Vagina (tissue), 2 donors: ENCODE results near the gene MYO9A. TPM values are rescaled to one million over a fixed set of nuclear protein-coding genes. Genes with fewer than 3 reads are reported as not detected.

Experiments used
- DNase-seq, 2 donors: peaks; one replicate each; pipeline ENCODE4 v3.0.0-alpha.2; 2017; ENCODE audit errors: extremely low spot score in 2 of 2
- H3K27ac ChIP-seq: fragments of 200-600 bp; sonication (generic); one replicate; pipeline ENCODE4 v1.5.1; 2019
- H3K27me3 ChIP-seq: fragments of 200-600 bp; sonication (generic); one replicate; pipeline ENCODE4 v1.5.1; 2019
- H3K36me3 ChIP-seq, 2 donors: fragments of 200-600 bp; sonication (generic); one replicate each; pipeline ENCODE4 v1.5.1; 2017 to 2019
- H3K4me1 ChIP-seq: fragments of 200-600 bp; sonication (generic); one replicate; pipeline ENCODE4 v1.5.1; 2019
- H3K4me3 ChIP-seq, 2 donors: fragments of 200-600 bp; sonication (generic); 1 replicate in 1 of 2; 2 replicates in 1 of 2; pipeline ENCODE4 v1.5.1; 2016 to 2019
- H3K9me3 ChIP-seq: fragments of 200-600 bp; sonication (generic); one replicate; pipeline ENCODE4 v1.5.1; 2019
- POLR2A ChIP-seq, 2 donors: fragments of 450-650 bp; IDR thresholded peaks; one replicate each; pipeline ENCODE4 v1.6.1; 2017; ENCODE audit warnings: antibody characterized with exemption in 2 of 2, mild to moderate bottlenecking in 2 of 2, moderate library complexity in 2 of 2
- POLR2AphosphoS5 ChIP-seq, 2 donors: sonication (generic); formaldehyde crosslinking; IDR thresholded peaks; one replicate each; pipeline ENCODE4 v1.9.0; 2017; ENCODE audit warnings: antibody characterized with exemption in 2 of 2, mild to moderate bottlenecking in 2 of 2, low read depth in 1 of 2; ENCODE audit not compliant: insufficient read depth in 1 of 2
- intact Hi-C: fragments of 100-400 bp; cut with DNase I; formaldehyde crosslinking; loops from one replicate; pipeline ENCODE4 v1.15.1; 2023
- total RNA-seq: library from RNA; depleted of rRNA; stranded (reverse); fragments of >200 nt; gene quantifications from one replicate; pipeline ENCODE4 v1.2.3, GENCODE V29; 2016
- TF ChIP-seq, protein P1 (sequence below), 3 experiments: fragments of 450-650 bp in 2 of 3; fragments of 200-600 bp in 1 of 3; sonication (generic) in 1 of 3; IDR thresholded peaks; one replicate each; pipeline ENCODE4 v1.5.1; 2017 to 2019; ENCODE audit warnings: antibody characterized with exemption in 3 of 3, mild to moderate bottlenecking in 2 of 3, moderate library complexity in 2 of 3

MYO9A gene
- total RNA-seq, 1 donor from 2014 or later = 50.3 TPM

DNA sequence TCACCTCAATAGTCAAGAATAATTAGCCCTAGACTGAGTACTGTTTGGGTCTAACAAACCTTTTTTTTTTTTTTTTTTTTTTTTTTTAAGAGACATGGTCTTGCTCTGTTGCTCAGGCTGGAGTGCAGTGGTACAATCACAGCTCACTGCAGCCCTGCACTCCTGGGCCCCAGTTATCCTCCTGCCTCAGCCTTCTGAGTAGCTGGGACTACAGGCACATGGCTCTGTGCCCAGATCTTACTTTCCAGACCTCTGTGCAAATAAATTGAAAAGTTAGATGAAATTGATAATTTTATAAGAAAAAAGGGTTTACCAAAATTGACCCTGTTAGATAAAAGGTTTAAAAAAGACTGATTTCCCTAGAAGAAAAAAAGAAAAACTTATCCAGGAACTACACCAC, 228.6 kb downstream of the MYO9A start:
- no peak for DNase-seq
- TF ChIP-seq, protein P1, sequence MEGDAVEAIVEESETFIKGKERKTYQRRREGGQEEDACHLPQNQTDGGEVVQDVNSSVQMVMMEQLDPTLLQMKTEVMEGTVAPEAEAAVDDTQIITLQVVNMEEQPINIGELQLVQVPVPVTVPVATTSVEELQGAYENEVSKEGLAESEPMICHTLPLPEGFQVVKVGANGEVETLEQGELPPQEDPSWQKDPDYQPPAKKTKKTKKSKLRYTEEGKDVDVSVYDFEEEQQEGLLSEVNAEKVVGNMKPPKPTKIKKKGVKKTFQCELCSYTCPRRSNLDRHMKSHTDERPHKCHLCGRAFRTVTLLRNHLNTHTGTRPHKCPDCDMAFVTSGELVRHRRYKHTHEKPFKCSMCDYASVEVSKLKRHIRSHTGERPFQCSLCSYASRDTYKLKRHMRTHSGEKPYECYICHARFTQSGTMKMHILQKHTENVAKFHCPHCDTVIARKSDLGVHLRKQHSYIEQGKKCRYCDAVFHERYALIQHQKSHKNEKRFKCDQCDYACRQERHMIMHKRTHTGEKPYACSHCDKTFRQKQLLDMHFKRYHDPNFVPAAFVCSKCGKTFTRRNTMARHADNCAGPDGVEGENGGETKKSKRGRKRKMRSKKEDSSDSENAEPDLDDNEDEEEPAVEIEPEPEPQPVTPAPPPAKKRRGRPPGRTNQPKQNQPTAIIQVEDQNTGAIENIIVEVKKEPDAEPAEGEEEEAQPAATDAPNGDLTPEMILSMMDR (IDR thresholded peaks at IDR 0.05) = no peak
- TF ChIP-seq POLR2AphosphoS5 (IDR thresholded peaks at IDR 0.05; ENCODE audit: insufficient read depth in 1 of 2, low read depth in 1 of 2) = no peak
- TF ChIP-seq POLR2A (IDR thresholded peaks at IDR 0.05) = no peak

DNA sequence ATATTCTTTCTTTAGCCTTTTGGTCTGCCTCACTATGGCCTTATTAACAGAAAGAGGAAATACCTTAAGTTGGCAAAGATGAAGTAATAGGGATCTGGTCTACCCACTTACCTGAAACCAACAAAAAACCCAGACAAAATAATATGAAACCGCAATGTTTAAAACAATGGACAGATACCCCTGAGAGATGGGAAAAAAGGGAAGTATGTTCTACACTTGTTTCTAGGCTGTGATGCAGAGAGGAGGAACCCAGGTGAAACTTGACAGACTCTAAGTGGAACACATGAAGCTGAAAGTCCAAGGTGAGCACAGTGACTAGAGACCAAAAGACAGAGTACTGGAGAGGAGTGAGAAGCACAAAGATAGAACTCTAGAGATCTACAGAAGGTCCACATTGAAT, 229.2 kb downstream of the MYO9A start:
- no peaks in the 10 kb centered on the region for H3K4me1 ChIP-seq
- no peak for TF ChIP-seq POLR2A (IDR thresholded peaks at IDR 0.05)
- TF ChIP-seq, protein P1 (IDR thresholded peaks at IDR 0.05) = no peak
- no peak overlapping the region for H3K27ac ChIP-seq
- intact Hi-C loops = no loop called here
- H3K27me3 ChIP-seq = no peaks in the 10 kb centered on the region
- no peaks in the 10 kb centered on the region for H3K9me3 ChIP-seq
- H3K4me3 ChIP-seq = no peak overlapping the region
- H3K36me3 ChIP-seq = peaks cover 0 to 45% of the 10 kb centered on the region in 2 donors
- no peak for DNase-seq

More for the DNA sequence above, 228.6 kb downstream of the MYO9A start:
- intact Hi-C loops = no loop called here
- Histone ChIP-seq H3K36me3 (peaks cover 0 to 41% of the 10 kb centered on the region in 2 donors), H3K27me3 (no peaks in the 10 kb centered on the region), H3K9me3 (no peaks in the 10 kb centered on the region), H3K4me3 (no peak overlapping the region), H3K4me1 (no peaks in the 10 kb centered on the region), H3K27ac (no peak overlapping the region)

DNA sequence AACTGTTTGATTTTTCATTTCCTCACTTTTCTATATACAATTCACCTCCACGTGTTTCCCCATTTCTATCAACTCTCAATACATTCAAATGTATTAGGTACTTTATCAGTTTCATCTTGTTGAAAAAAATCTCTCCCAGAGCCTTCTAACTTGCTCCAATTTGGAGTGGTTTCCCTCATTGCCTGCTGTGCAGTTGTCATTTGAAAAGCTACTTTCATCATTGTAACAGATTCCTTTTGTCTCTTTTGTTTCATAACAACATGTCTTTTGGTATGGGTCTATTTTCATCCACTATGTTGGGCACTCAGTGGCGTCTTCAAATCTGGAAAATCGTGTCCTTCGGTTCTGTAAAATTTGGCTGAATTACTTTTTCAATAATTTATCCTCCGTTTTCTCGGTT, 232.6 kb downstream of the MYO9A start:
- intact Hi-C loops = no loop called here
- no peak overlapping the region for H3K4me3 ChIP-seq
- no peak for DNase-seq
- TF ChIP-seq POLR2AphosphoS5 (IDR thresholded peaks at IDR 0.05; ENCODE audit: insufficient read depth in 1 of 2, low read depth in 1 of 2) = no peak
- no peak for TF ChIP-seq POLR2A (IDR thresholded peaks at IDR 0.05)
- TF ChIP-seq, protein P1 (IDR thresholded peaks at IDR 0.05) = no peak
- no peaks in the 10 kb centered on the region for H3K9me3 ChIP-seq
- no peak overlapping the region for H3K27ac ChIP-seq
- no peaks in the 10 kb centered on the region for H3K4me1 ChIP-seq
- H3K27me3 ChIP-seq = no peaks in the 10 kb centered on the region
- peaks cover 0 to 53% of the 10 kb centered on the region in 2 donors for H3K36me3 ChIP-seq

DNA sequence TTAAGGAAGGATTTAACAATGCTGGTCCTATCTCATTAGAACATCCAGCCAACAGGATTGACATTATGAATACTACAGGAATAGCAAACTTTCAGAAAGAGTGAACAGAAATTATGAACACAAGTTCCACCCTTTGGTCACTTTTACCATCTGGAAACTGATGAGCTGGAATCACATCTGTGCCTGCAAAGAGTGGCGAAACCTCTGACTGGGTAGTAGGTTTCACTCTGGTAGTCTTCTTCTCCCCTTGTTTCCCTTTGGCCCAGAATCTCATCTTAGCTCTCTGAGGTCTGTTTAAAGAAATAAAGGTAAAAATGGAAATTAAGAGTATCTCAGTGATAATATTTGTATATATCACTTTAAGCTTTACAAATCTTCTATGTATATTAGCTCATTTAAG, 234.5 kb downstream of the MYO9A start:
- H3K27ac ChIP-seq = no peak overlapping the region
- no peak overlapping the region for H3K4me3 ChIP-seq
- TF ChIP-seq POLR2A (IDR thresholded peaks at IDR 0.05) = no peak
- no peak for TF ChIP-seq POLR2AphosphoS5 (IDR thresholded peaks at IDR 0.05; ENCODE audit: insufficient read depth in 1 of 2, low read depth in 1 of 2)
- TF ChIP-seq, protein P1 (IDR thresholded peaks at IDR 0.05) = no peak
- intact Hi-C loops = no loop called here
- no peaks in the 10 kb centered on the region for H3K4me1 ChIP-seq
- H3K9me3 ChIP-seq = no peaks in the 10 kb centered on the region
- no peaks in the 10 kb centered on the region for H3K27me3 ChIP-seq
- H3K36me3 ChIP-seq = peaks cover 0 to 71% of the 10 kb centered on the region in 2 donors
- no peak for DNase-seq

DNA sequence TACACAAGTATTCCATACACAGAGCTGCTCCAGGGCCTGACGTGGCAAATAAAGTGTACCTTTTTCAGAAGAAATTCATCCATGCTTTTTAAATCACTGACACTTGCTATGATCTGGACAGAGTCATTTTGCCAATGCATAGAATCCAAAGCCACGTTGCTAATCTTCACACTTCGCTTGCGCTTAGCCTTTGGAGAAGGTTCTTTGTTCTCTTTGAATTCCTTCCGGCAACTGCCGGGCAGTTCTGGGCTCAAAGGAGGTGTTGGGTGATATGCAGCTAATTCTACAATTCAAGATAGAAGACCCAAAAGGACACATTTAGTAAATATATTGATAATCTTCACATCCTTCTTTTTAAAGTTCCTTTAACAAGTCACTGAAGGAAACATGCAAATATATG, 237.7 kb downstream of the MYO9A start:
- H3K4me1 ChIP-seq = no peaks in the 10 kb centered on the region
- peaks cover 0 to 44% of the 10 kb centered on the region in 2 donors for H3K36me3 ChIP-seq
- no peak for DNase-seq
- intact Hi-C loops = no loop called here
- TF ChIP-seq, protein P1 (IDR thresholded peaks at IDR 0.05) = no peak
- no peak for TF ChIP-seq POLR2A (IDR thresholded peaks at IDR 0.05)
- TF ChIP-seq POLR2AphosphoS5 (IDR thresholded peaks at IDR 0.05; ENCODE audit: insufficient read depth in 1 of 2, low read depth in 1 of 2) = no peak
- no peaks in the 10 kb centered on the region for H3K9me3 ChIP-seq
- no peaks in the 10 kb centered on the region for H3K27me3 ChIP-seq
- H3K27ac ChIP-seq = no peak overlapping the region
- no peak overlapping the region for H3K4me3 ChIP-seq
